DND-41 (cell line): ENCODE results near the gene TLR4.

Source experiments
- CTCF ChIP-seq: IDR thresholded peaks from 2 replicates; pipeline ENCODE4 v1.5.1; 2012; ENCODE audit warnings: borderline replicate concordance, low read length, moderate library complexity, mild to moderate bottlenecking; ENCODE audit not compliant: poor library complexity, severe bottlenecking; ENCODE audit errors: extremely low read depth
- EZH2 ChIP-seq: IDR thresholded peaks from 3 replicates; pipeline ENCODE4 v1.6.1; 2012; ENCODE audit warnings: borderline replicate concordance, low read depth, mild to moderate bottlenecking, moderate library complexity, low read length, inconsistent platforms; ENCODE audit not compliant: severe bottlenecking

- TF ChIP-seq CTCF (no peak), EZH2 (no peak)
These were observed 42.1 kb downstream of the TLR4 start for GRCh38 chr9:117746263-117746662.
